ENCODE measurements around the gene AFF3. TPM values are rescaled to one million over a fixed set of nuclear protein-coding genes. Genes with fewer than 3 reads are reported as not detected.

Gene AFF3
- total and polyA plus RNA-seq, 4 donors = 0.48 to 5.3 (median 2.3) TPM

- no peak for DNase-seq (ENCODE audit: low spot score)
- no peaks in the 10 kb centered on the region for H3K9me3 ChIP-seq (ENCODE audit: control insufficient read depth in 4 of 4, low read length in 3 of 4)
- H3K9ac ChIP-seq (ENCODE audit: low read depth in 1 of 2, low read length in 2 of 2) = no peak overlapping the region
- no peaks in the 10 kb centered on the region for H3K4me1 ChIP-seq (ENCODE audit: control insufficient read depth in 4 of 4, insufficient read depth in 4 of 4, low read length in 3 of 4)
- no peak overlapping the region for H3K4me3 ChIP-seq (ENCODE audit: low read depth in 1 of 3, low read length in 3 of 3)
- H3K27me3 ChIP-seq (ENCODE audit: control insufficient read depth in 4 of 4, insufficient read depth in 4 of 4, low read length in 3 of 4) = no peaks in the 10 kb centered on the region
- H3K27ac ChIP-seq (ENCODE audit: low read depth in 1 of 2, low read length in 2 of 2) = no peak overlapping the region
- 94% methylated on average over 9 of the region's 9 CpGs for WGBS
- TF ChIP-seq GABPA (IDR thresholded peaks at IDR 0.05 in 1 of 2, conservative IDR thresholded peaks at IDR 0.05 in 1 of 2) (no peak), FOXA1 (IDR thresholded peaks at IDR 0.05) (no peak), EGR1 (IDR thresholded peaks at IDR 0.05; ENCODE audit: low read depth in 2 of 2) (no peak)
- peaks cover 0 to 2% (median 0%) of the 10 kb centered on the region in 4 donors for H3K36me3 ChIP-seq (ENCODE audit: control insufficient read depth in 4 of 4, insufficient read depth in 3 of 4, low read depth in 1 of 4, low read length in 3 of 4)
These were observed 543.9 kb downstream of the AFF3 start for GRCh38 chr2:99598441-99598840.

- H3K9me3 ChIP-seq (ENCODE audit: control insufficient read depth in 4 of 4, low read length in 3 of 4) = no peaks in the 10 kb centered on the region
- no peaks in the 10 kb centered on the region for H3K27me3 ChIP-seq (ENCODE audit: control insufficient read depth in 4 of 4, insufficient read depth in 4 of 4, low read length in 3 of 4)
- H3K27ac ChIP-seq (ENCODE audit: low read depth in 1 of 2, low read length in 2 of 2) = no peak overlapping the region
- H3K36me3 ChIP-seq (ENCODE audit: control insufficient read depth in 4 of 4, insufficient read depth in 3 of 4, low read depth in 1 of 4, low read length in 3 of 4) = peaks cover 0 to 4% (median 0%) of the 10 kb centered on the region in 4 donors
- no peak overlapping the region for H3K9ac ChIP-seq (ENCODE audit: low read depth in 1 of 2, low read length in 2 of 2)
- no peak for DNase-seq (ENCODE audit: low spot score)
- WGBS = 95% methylated on average over 9 of the region's 9 CpGs
- no peak overlapping the region for H3K4me3 ChIP-seq (ENCODE audit: low read depth in 1 of 3, low read length in 3 of 3)
- no peak for TF ChIP-seq CTCF (IDR thresholded peaks at IDR 0.05; ENCODE audit: low read depth, low read length, missing input control)
- no peak for TF ChIP-seq NR2F2 (IDR thresholded peaks at IDR 0.05)
- TF ChIP-seq RAD21 (IDR thresholded peaks at IDR 0.05) = no peak
- no peak for TF ChIP-seq FOXA2 (IDR thresholded peaks at IDR 0.05)
- no peak for TF ChIP-seq HNF4G (IDR thresholded peaks at IDR 0.05)
- TF ChIP-seq EGR1 (IDR thresholded peaks at IDR 0.05; ENCODE audit: low read depth in 2 of 2) = no peak
- no peak for TF ChIP-seq SP1 (IDR thresholded peaks at IDR 0.05)
- no peak for TF ChIP-seq YY1 (IDR thresholded peaks at IDR 0.05)
- no peaks in the 10 kb centered on the region for H3K4me1 ChIP-seq (ENCODE audit: control insufficient read depth in 4 of 4, insufficient read depth in 4 of 4, low read length in 3 of 4)
These were observed 544.8 kb downstream of the AFF3 start for GRCh38 chr2:99597616-99598015.

DNA sequence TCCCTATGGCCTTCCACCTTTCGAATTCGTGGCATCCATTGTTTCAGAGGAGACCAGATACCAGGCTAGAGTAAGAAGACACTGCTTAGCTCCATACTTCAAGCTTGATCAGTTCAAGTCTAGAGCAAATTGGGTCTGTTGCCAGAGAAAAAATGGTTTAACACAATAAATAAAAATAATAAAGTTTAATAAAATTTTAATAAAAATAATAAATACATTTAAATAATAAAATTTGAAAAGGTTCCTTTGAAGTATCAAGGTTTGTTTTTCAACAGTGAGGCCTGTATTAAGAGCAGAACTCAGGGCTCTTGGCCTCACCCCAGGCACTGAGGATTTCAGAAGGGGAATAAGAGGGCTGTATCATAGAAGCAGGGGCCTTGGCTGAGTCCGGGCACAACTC, 547.0 kb downstream of the AFF3 start:
- 93% methylated on average over 3 of the region's 3 CpGs for WGBS
- Histone ChIP-seq H3K27ac (ENCODE audit: low read depth in 1 of 2, low read length in 2 of 2) (no peak overlapping the region), H3K4me3 (ENCODE audit: low read depth in 1 of 3, low read length in 3 of 3) (no peak overlapping the region), H3K27me3 (ENCODE audit: control insufficient read depth in 4 of 4, insufficient read depth in 4 of 4, low read length in 3 of 4) (no peaks in the 10 kb centered on the region), H3K9me3 (ENCODE audit: control insufficient read depth in 4 of 4, low read length in 3 of 4) (no peaks in the 10 kb centered on the region), H3K36me3 (ENCODE audit: control insufficient read depth in 4 of 4, insufficient read depth in 3 of 4, low read depth in 1 of 4, low read length in 3 of 4) (peaks cover 0 to 4% (median 0%) of the 10 kb centered on the region in 4 donors), H3K4me1 (ENCODE audit: control insufficient read depth in 4 of 4, insufficient read depth in 4 of 4, low read length in 3 of 4) (no peaks in the 10 kb centered on the region), H3K9ac (ENCODE audit: low read depth in 1 of 2, low read length in 2 of 2) (no peak overlapping the region)
- DNase-seq (ENCODE audit: low spot score) = no peak
- TF ChIP-seq, protein P1, sequence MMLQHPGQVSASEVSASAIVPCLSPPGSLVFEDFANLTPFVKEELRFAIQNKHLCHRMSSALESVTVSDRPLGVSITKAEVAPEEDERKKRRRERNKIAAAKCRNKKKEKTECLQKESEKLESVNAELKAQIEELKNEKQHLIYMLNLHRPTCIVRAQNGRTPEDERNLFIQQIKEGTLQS (IDR thresholded peaks at IDR 0.05) = no peak
- TF ChIP-seq SP1 (IDR thresholded peaks at IDR 0.05) (no peak), HNF4G (IDR thresholded peaks at IDR 0.05) (no peak), JUND (IDR thresholded peaks at IDR 0.05) (no peak), CTCF (IDR thresholded peaks at IDR 0.05; ENCODE audit: low read depth, low read length, missing input control) (no peak), HNF4A (conservative IDR thresholded peaks at IDR 0.05) (no peak), TAF1 (conservative IDR thresholded peaks at IDR 0.05) (no peak), NR2F2 (IDR thresholded peaks at IDR 0.05) (no peak), RAD21 (IDR thresholded peaks at IDR 0.05) (no peak), RXRA (IDR thresholded peaks at IDR 0.05) (no peak), FOXA1 (IDR thresholded peaks at IDR 0.05) (no peak), GABPA (IDR thresholded peaks at IDR 0.05 in 1 of 2, conservative IDR thresholded peaks at IDR 0.05 in 1 of 2) (no peak), EGR1 (IDR thresholded peaks at IDR 0.05; ENCODE audit: low read depth in 2 of 2) (no peak), FOXA2 (IDR thresholded peaks at IDR 0.05) (no peak), MAX (IDR thresholded peaks at IDR 0.05) (no peak), YY1 (IDR thresholded peaks at IDR 0.05) (no peak)
- TF ChIP-seq, protein P2, sequence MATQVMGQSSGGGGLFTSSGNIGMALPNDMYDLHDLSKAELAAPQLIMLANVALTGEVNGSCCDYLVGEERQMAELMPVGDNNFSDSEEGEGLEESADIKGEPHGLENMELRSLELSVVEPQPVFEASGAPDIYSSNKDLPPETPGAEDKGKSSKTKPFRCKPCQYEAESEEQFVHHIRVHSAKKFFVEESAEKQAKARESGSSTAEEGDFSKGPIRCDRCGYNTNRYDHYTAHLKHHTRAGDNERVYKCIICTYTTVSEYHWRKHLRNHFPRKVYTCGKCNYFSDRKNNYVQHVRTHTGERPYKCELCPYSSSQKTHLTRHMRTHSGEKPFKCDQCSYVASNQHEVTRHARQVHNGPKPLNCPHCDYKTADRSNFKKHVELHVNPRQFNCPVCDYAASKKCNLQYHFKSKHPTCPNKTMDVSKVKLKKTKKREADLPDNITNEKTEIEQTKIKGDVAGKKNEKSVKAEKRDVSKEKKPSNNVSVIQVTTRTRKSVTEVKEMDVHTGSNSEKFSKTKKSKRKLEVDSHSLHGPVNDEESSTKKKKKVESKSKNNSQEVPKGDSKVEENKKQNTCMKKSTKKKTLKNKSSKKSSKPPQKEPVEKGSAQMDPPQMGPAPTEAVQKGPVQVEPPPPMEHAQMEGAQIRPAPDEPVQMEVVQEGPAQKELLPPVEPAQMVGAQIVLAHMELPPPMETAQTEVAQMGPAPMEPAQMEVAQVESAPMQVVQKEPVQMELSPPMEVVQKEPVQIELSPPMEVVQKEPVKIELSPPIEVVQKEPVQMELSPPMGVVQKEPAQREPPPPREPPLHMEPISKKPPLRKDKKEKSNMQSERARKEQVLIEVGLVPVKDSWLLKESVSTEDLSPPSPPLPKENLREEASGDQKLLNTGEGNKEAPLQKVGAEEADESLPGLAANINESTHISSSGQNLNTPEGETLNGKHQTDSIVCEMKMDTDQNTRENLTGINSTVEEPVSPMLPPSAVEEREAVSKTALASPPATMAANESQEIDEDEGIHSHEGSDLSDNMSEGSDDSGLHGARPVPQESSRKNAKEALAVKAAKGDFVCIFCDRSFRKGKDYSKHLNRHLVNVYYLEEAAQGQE (IDR thresholded peaks at IDR 0.05) = no peak
- TF ChIP-seq, protein P3, sequence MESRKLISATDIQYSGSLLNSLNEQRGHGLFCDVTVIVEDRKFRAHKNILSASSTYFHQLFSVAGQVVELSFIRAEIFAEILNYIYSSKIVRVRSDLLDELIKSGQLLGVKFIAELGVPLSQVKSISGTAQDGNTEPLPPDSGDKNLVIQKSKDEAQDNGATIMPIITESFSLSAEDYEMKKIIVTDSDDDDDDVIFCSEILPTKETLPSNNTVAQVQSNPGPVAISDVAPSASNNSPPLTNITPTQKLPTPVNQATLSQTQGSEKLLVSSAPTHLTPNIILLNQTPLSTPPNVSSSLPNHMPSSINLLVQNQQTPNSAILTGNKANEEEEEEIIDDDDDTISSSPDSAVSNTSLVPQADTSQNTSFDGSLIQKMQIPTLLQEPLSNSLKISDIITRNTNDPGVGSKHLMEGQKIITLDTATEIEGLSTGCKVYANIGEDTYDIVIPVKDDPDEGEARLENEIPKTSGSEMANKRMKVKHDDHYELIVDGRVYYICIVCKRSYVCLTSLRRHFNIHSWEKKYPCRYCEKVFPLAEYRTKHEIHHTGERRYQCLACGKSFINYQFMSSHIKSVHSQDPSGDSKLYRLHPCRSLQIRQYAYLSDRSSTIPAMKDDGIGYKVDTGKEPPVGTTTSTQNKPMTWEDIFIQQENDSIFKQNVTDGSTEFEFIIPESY (IDR thresholded peaks at IDR 0.05) = no peak

Measured in liver (tissue), 9 donors.